NCI-H345 treated with DMSO at 0.1 percent for 48 hours (cell line): ENCODE data around the gene PEAR1.

ENCODE experiments used
- DNase-seq: peaks from one replicate; lab custom pipeline; 2025; ENCODE audit not compliant: unreplicated experiment; lab: John Stamatoyannopoulos, UW

PEAR1 gene

GRCh38 chr1:156958247-156958714 lies 64.8 kb downstream of the PEAR1 start:
- DNase-seq, result no peak

- DNase-seq, result no peak
Observed at GRCh38 chr1:156959414-156959813, 65.9 kb downstream of the PEAR1 start.

GRCh38 chr1:156959925-156960324 lies 66.4 kb downstream of the PEAR1 start:
- DNase-seq, result no peak

GRCh38 chr1:156961709-156962108 lies 68.2 kb downstream of the PEAR1 start:
- DNase-seq, result no peak

GRCh38 chr1:156963621-156964020 lies 70.1 kb downstream of the PEAR1 start:
- DNase-seq, result no peak

GRCh38 chr1:156964441-156964840 lies 70.9 kb downstream of the PEAR1 start:
- DNase-seq, result no peak
